WI38 (cell line): ENCODE results near the gene GLUL.
A peak's percentile ranks its signal among the peaks of the same experiment; 100 is the strongest.

Source experiments
- H3K4me3 ChIP-seq: 2 replicates; pipeline ENCODE4 v1.5.1; 2011; ENCODE audit warnings: low read depth, mild to moderate bottlenecking, control low read depth, low read length
- TF ChIP-seq, protein P1 (sequence below): IDR thresholded peaks from 2 replicates; pipeline ENCODE4 v1.5.1; 2012; ENCODE audit warnings: low read depth, mild to moderate bottlenecking, control low read depth, low read length

Gene GLUL

DNA sequence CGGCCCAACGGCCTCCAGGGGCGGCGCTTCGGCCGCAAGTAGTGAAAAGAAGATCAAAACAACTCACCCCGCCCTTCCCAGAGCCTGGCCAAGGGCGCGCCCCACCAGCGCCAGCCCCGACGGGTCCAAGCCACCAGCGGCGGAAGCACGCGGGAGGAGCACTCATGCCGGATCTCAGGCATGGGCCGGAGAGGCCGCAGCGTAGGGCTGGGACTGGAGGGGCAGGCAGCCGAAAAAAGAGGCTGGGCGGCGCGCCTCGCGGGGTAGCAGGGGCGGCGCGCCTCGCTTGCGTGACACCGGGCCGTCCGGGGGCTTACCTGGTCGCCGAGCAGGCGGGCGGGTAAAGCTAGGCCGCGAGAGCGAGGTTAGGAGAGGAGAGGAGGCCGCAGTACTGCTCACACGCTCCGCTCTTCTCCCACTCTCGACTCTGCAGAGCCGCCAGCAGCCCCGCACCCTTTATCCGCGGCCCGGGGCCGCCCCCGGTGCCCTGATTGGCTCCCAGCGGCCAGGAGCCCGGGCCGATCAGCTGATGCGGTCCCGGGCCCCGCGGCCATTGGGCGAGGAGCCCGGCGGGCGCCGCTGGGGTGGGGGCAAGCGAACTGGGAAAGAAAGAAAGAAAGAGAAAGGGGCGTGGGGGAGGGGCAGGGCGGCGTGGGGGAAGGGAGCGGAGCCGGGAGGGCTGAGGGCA is at the start of gene GLUL:
GLUL (minus strand) TSS at position 429 of the 688 bp plus-strand sequence. CDS start 3,053 bp downstream, outside the sequence.
- TF ChIP-seq, protein P1, sequence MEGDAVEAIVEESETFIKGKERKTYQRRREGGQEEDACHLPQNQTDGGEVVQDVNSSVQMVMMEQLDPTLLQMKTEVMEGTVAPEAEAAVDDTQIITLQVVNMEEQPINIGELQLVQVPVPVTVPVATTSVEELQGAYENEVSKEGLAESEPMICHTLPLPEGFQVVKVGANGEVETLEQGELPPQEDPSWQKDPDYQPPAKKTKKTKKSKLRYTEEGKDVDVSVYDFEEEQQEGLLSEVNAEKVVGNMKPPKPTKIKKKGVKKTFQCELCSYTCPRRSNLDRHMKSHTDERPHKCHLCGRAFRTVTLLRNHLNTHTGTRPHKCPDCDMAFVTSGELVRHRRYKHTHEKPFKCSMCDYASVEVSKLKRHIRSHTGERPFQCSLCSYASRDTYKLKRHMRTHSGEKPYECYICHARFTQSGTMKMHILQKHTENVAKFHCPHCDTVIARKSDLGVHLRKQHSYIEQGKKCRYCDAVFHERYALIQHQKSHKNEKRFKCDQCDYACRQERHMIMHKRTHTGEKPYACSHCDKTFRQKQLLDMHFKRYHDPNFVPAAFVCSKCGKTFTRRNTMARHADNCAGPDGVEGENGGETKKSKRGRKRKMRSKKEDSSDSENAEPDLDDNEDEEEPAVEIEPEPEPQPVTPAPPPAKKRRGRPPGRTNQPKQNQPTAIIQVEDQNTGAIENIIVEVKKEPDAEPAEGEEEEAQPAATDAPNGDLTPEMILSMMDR = no peak
- peak within 1 kb of the TSS; percentile 79 for H3K4me3 ChIP-seq

GRCh38 chr1:182438326-182438725 is 46.7 kb upstream of the GLUL start:
- H3K4me3 ChIP-seq = no peak overlapping the region
- TF ChIP-seq, protein P1 = no peak

- TF ChIP-seq, protein P1 = no peak
- no peak overlapping the region for H3K4me3 ChIP-seq
These were observed 42.0 kb upstream of the GLUL start for GRCh38 chr1:182433580-182433979.

- no peak overlapping the region for H3K4me3 ChIP-seq
- TF ChIP-seq, protein P1 = no peak
These were observed 39.7 kb upstream of the GLUL start for GRCh38 chr1:182431278-182431677.

DNA sequence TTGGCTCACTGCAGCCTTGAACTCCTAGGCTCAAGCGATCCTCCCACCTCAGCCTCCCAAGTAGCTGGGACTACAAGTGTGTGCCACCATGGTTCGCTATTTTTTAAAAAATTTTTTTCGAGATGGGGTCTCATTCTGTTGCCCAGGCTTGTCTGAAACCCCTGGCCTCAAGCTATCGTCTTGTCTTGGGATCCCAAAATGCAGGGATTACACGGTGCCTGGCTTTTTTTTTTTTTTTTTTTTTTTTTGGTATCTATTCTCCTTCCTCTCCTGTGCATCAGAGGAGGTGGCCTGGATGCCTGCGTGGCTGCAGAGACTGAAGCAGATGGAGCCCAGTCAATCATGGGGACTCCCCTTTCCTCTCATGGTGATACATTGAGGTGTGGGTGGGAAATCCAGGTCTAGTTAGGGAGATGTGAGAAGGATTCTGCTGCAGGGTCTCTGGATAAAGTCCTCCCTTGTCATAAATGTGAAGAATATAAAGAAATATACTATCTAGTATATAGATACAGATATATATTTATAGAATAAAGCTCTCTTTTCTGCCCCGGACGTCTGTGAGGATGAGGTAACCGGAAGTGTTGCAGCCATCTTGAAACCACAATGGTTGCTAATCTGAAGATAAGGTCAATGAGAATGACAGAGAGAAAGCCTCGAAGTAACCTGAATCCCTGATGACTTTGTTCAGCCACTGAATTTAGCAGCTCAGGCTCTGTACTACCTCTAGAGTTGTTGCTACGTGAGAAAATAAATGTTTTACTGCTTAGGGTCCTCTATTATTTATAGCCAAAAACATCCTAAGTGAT is 38.9 kb upstream of the GLUL start:
- H3K4me3 ChIP-seq = no peak overlapping the region
- TF ChIP-seq, protein P1 = no peak

DNA sequence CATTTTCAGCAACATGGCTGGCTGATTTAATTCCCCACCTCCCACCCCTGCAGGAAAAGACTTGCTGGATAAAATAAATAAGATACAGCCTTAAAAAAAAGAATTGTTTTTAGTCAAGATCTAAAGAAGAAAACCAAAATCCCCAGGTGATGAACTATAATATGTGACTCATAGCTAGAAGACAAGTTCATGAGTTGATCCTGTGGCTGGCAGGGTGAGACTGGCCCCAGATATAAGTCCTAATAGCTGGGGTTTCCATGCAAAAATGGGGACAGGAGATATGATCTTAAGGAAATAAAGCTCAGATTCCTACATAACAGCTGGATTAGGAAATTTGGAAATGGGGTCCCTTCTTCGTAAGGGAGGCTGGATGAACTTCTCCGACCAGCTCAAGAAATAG is 36.5 kb upstream of the GLUL start:
- TF ChIP-seq, protein P1 = no peak
- H3K4me3 ChIP-seq = no peak overlapping the region
